HEK293 (cell line): Measurements from ENCODE around the gene CAPRIN1.
A peak's percentile ranks its signal among the peaks of the same experiment; 100 is the strongest.

Source experiments
- EGR2 ChIP-seq: fragments of 450-650 bp; formaldehyde crosslinking; IDR thresholded peaks from 2 replicates; pipeline ENCODE4 v1.5.1; 2016; ENCODE audit warnings: low read depth, missing biosample characterization, missing genetic modification characterization
- GFI1B ChIP-seq: fragments of 450-650 bp; formaldehyde crosslinking; IDR thresholded peaks from 2 replicates; pipeline ENCODE4 v1.5.1; 2016; ENCODE audit warnings: missing biosample characterization, missing genetic modification characterization
- KLF10 ChIP-seq: fragments of 450-650 bp; IDR thresholded peaks from 2 replicates; pipeline ENCODE4 v1.5.1; 2018; ENCODE audit warnings: missing biosample characterization, mild to moderate bottlenecking, missing genetic modification characterization
- KLF17 ChIP-seq: fragments of 450-650 bp; formaldehyde crosslinking; IDR thresholded peaks from 2 replicates; pipeline ENCODE4 v1.5.1; 2016; ENCODE audit warnings: missing biosample characterization, missing genetic modification characterization
- MEIS1 ChIP-seq: sonication (generic); formaldehyde crosslinking; IDR thresholded peaks from 2 replicates; pipeline ENCODE4 v1.8.1; 2022; ENCODE audit warnings: missing genetic modification reagents, mild to moderate bottlenecking, borderline replicate concordance
- OSR2 ChIP-seq: fragments of 450-650 bp; formaldehyde crosslinking; IDR thresholded peaks from 2 replicates; pipeline ENCODE4 v1.5.1; 2016; ENCODE audit warnings: missing biosample characterization, missing genetic modification characterization
- OVOL3 ChIP-seq: fragments of 450-650 bp; formaldehyde crosslinking; IDR thresholded peaks from 2 replicates; pipeline ENCODE4 v1.5.1; 2016; ENCODE audit warnings: missing biosample characterization, missing genetic modification characterization
- SALL2 ChIP-seq: fragments of 450-650 bp; formaldehyde crosslinking; IDR thresholded peaks from 2 replicates; pipeline ENCODE4 v1.5.0; 2017; ENCODE audit warnings: missing biosample characterization, mild to moderate bottlenecking, missing genetic modification characterization, borderline replicate concordance
- SP7 ChIP-seq: fragments of 450-650 bp; formaldehyde crosslinking; IDR thresholded peaks from 2 replicates; pipeline ENCODE4 v1.5.1; 2016; ENCODE audit warnings: missing biosample characterization, missing genetic modification characterization
- WT1 ChIP-seq: fragments of 450-650 bp; formaldehyde crosslinking; IDR thresholded peaks from 2 replicates; pipeline ENCODE4 v1.5.1; 2016; ENCODE audit warnings: missing biosample characterization, missing genetic modification characterization
- ZBTB44 ChIP-seq: fragments of 450-650 bp; IDR thresholded peaks from 2 replicates; pipeline ENCODE4 v1.5.1; 2018; ENCODE audit warnings: missing biosample characterization, mild to moderate bottlenecking, missing genetic modification characterization
- ZBTB6 ChIP-seq: fragments of 450-650 bp; formaldehyde crosslinking; IDR thresholded peaks from 2 replicates; pipeline ENCODE4 v1.5.1; 2017; ENCODE audit warnings: missing biosample characterization, missing genetic modification characterization
- ZBTB7A ChIP-seq: fragments of 450-650 bp; formaldehyde crosslinking; IDR thresholded peaks from 2 replicates; pipeline ENCODE4 v1.5.1; 2016; ENCODE audit warnings: low read depth, missing biosample characterization, missing genetic modification characterization
- ZFHX2 ChIP-seq: fragments of 450-650 bp; formaldehyde crosslinking; conservative IDR thresholded peaks from 2 replicates; pipeline ENCODE4 v1.5.1; 2016; ENCODE audit warnings: missing biosample characterization, missing genetic modification characterization
- ZFP37 ChIP-seq: fragments of 450-650 bp; formaldehyde crosslinking; IDR thresholded peaks from 2 replicates; pipeline ENCODE4 v1.5.1; 2016; ENCODE audit warnings: missing biosample characterization, missing genetic modification characterization
- ZNF10 ChIP-seq: fragments of 450-650 bp; formaldehyde crosslinking; IDR thresholded peaks from 2 replicates; pipeline ENCODE4 v1.5.1; 2017; ENCODE audit warnings: missing biosample characterization, missing genetic modification characterization
- ZNF114 ChIP-seq: fragments of 450-650 bp; formaldehyde crosslinking; IDR thresholded peaks from 2 replicates; pipeline ENCODE4 v1.5.0; 2017; ENCODE audit warnings: missing biosample characterization, missing genetic modification characterization
- ZNF138 ChIP-seq: fragments of 450-650 bp; formaldehyde crosslinking; IDR thresholded peaks from 2 replicates; pipeline ENCODE4 v1.5.1; 2016; ENCODE audit warnings: missing biosample characterization, missing genetic modification characterization, borderline replicate concordance
- ZNF16 ChIP-seq: fragments of 450-650 bp; formaldehyde crosslinking; IDR thresholded peaks from 2 replicates; pipeline ENCODE4 v1.5.1; 2016; ENCODE audit warnings: low read depth, missing biosample characterization, missing genetic modification characterization
- ZNF18 ChIP-seq: fragments of 450-650 bp; formaldehyde crosslinking; IDR thresholded peaks from 2 replicates; pipeline ENCODE4 v1.5.1; 2016; ENCODE audit warnings: missing biosample characterization, missing genetic modification characterization
- ZNF184 ChIP-seq: fragments of 450-650 bp; IDR thresholded peaks from 2 replicates; pipeline ENCODE4 v1.5.1; 2018; ENCODE audit warnings: missing biosample characterization, mild to moderate bottlenecking, missing genetic modification characterization
- ZNF23 ChIP-seq: fragments of 450-650 bp; formaldehyde crosslinking; IDR thresholded peaks from 2 replicates; pipeline ENCODE4 v1.5.1; 2016; ENCODE audit warnings: missing biosample characterization, missing genetic modification characterization, borderline replicate concordance
- ZNF335 ChIP-seq: fragments of 450-650 bp; formaldehyde crosslinking; conservative IDR thresholded peaks from 2 replicates; pipeline ENCODE4 v1.5.1; 2016; ENCODE audit warnings: missing biosample characterization, missing genetic modification characterization
- ZNF354C ChIP-seq: fragments of 450-650 bp; formaldehyde crosslinking; IDR thresholded peaks from 2 replicates; pipeline ENCODE4 v1.5.1; 2016; ENCODE audit warnings: missing biosample characterization, missing genetic modification characterization, low read depth, borderline replicate concordance
- ZNF366 ChIP-seq: fragments of 450-650 bp; formaldehyde crosslinking; conservative IDR thresholded peaks from 2 replicates; pipeline ENCODE4 v1.5.1; 2016; ENCODE audit warnings: missing biosample characterization, missing genetic modification characterization
- ZNF394 ChIP-seq: fragments of 450-650 bp; formaldehyde crosslinking; IDR thresholded peaks from 2 replicates; pipeline ENCODE4 v1.5.1; 2016; ENCODE audit warnings: missing biosample characterization, missing genetic modification characterization, mild to moderate bottlenecking, moderate library complexity, borderline replicate concordance
- ZNF501 ChIP-seq: fragments of 450-650 bp; formaldehyde crosslinking; IDR thresholded peaks from 2 replicates; pipeline ENCODE4 v1.5.1; 2016; ENCODE audit warnings: missing biosample characterization, missing genetic modification characterization
- ZNF514 ChIP-seq: fragments of 450-650 bp; formaldehyde crosslinking; IDR thresholded peaks from 2 replicates; pipeline ENCODE4 v1.5.1; 2016; ENCODE audit warnings: missing biosample characterization, missing genetic modification characterization
- ZNF544 ChIP-seq: fragments of 450-650 bp; formaldehyde crosslinking; IDR thresholded peaks from 2 replicates; pipeline ENCODE4 v1.5.0; 2017; ENCODE audit warnings: missing biosample characterization, missing genetic modification characterization
- ZNF571 ChIP-seq: fragments of 450-650 bp; formaldehyde crosslinking; IDR thresholded peaks from 2 replicates; pipeline ENCODE4 v1.5.0; 2017; ENCODE audit warnings: missing biosample characterization, missing genetic modification characterization
- ZNF621 ChIP-seq: fragments of 450-650 bp; formaldehyde crosslinking; IDR thresholded peaks from 2 replicates; pipeline ENCODE4 v1.5.1; 2017; ENCODE audit warnings: missing biosample characterization, missing genetic modification characterization
- ZNF645 ChIP-seq: fragments of 450-650 bp; formaldehyde crosslinking; IDR thresholded peaks from 2 replicates; pipeline ENCODE4; 2016; ENCODE audit warnings: missing biosample characterization, missing genetic modification characterization
- ZNF658 ChIP-seq: fragments of 450-650 bp; formaldehyde crosslinking; IDR thresholded peaks from 2 replicates; pipeline ENCODE4; 2016; ENCODE audit warnings: missing biosample characterization, missing genetic modification characterization
- ZNF791 ChIP-seq: fragments of 450-650 bp; formaldehyde crosslinking; IDR thresholded peaks from 2 replicates; pipeline ENCODE4 v1.5.1; 2016; ENCODE audit warnings: missing biosample characterization, missing genetic modification characterization
- ZXDB ChIP-seq: fragments of 450-650 bp; formaldehyde crosslinking; IDR thresholded peaks from 2 replicates; pipeline ENCODE4 v1.5.1; 2016; ENCODE audit warnings: missing biosample characterization, missing genetic modification characterization

The CAPRIN1 gene

GRCh38 chr11:34105079-34105956 lies 53.8 kb downstream of the CAPRIN1 start, which contains the start of gene NAT10 (continued):
- no peak for TF ChIP-seq ZNF114 (tag by site-specific recombination)
- TF ChIP-seq ZBTB6 (tag by site-specific recombination): no peak
- peak; percentile 45 for TF ChIP-seq OSR2
- TF ChIP-seq ZFHX2 (tag by site-specific recombination): peak; percentile 39
- TF ChIP-seq ZFP37 (tag by site-specific recombination): peak; percentile 74; the same call in 1 of the 2 replicates
- TF ChIP-seq ZNF10 (tag by site-specific recombination): no peak
- no peak for TF ChIP-seq ZNF18 (tag by site-specific recombination)
- no peak for TF ChIP-seq MEIS1
- 0 out of 2 replicates have a peak, but pooled peaks have one; percentile 15 for TF ChIP-seq ZBTB7A (tag by site-specific recombination)
- 0 out of 2 replicates have a peak, but pooled peaks have one; percentile 37 for TF ChIP-seq ZNF366
- peak; percentile 87 for TF ChIP-seq ZNF335 (tag by site-specific recombination)
- peak; percentile 73; the same call in 1 of the 2 replicates for TF ChIP-seq ZXDB (tag by site-specific recombination)
- peak; percentile 57 for TF ChIP-seq SP7
- TF ChIP-seq ZNF791: no peak
- peak; percentile 87 for TF ChIP-seq ZNF501
- no peak for TF ChIP-seq ZNF645 (tag by site-specific recombination)
- 0 out of 2 replicates have a peak, but pooled peaks have one; percentile 48 for TF ChIP-seq OVOL3 (tag by site-specific recombination)
- TF ChIP-seq EGR2 (tag by site-specific recombination): peak; percentile 27; the same call in 1 of the 2 replicates
- TF ChIP-seq ZNF394: peak; percentile 20; the same call in 1 of the 2 replicates
- TF ChIP-seq ZNF184 (tag by site-specific recombination): 0 out of 2 replicates have a peak, but pooled peaks have one; percentile 27
- no peak for TF ChIP-seq SALL2 (tag by site-specific recombination)
- no peak for TF ChIP-seq ZNF571
- TF ChIP-seq ZNF621 (tag by site-specific recombination): no peak
- 0 out of 2 replicates have a peak, but pooled peaks have one; percentile 8 for TF ChIP-seq WT1 (tag by site-specific recombination)
- no peak for TF ChIP-seq ZNF658 (tag by site-specific recombination)
- no peak for TF ChIP-seq ZNF514
- peak; percentile 47; the same call in 1 of the 2 replicates for TF ChIP-seq KLF17 (tag by site-specific recombination)
- no peak for TF ChIP-seq ZNF544 (tag by site-specific recombination)
- no peak for TF ChIP-seq KLF10
- no peak for TF ChIP-seq ZNF23 (tag by site-specific recombination)
- no peak for TF ChIP-seq ZNF16 (tag by site-specific recombination)
- TF ChIP-seq ZNF354C (tag by site-specific recombination): no peak
- TF ChIP-seq ZBTB44 (tag by site-specific recombination): no peak
- TF ChIP-seq GFI1B (tag by site-specific recombination): no peak
- no peak for TF ChIP-seq ZNF138
